Psoas muscle (tissue), 8 donors: ENCODE data around the gene FBXW11. TPM values are rescaled to one million over a fixed set of nuclear protein-coding genes. Genes with fewer than 3 reads are reported as not detected.
A peak's percentile ranks its signal among the peaks of the same experiment; 100 is the strongest.

Experiments
- ATAC-seq, 4 donors: fragments of 200-7000 bp; cut with Tn5 transposase; one replicate each; pipeline ENCODE4 v1.9.1; 2020; ENCODE audit warnings: moderate library complexity in 3 of 4, mild to moderate bottlenecking in 2 of 4
- DNase-seq, 2 donors: peaks; one replicate each; pipeline ENCODE4 v3.0.0-alpha.2; 2020
- H3K27ac ChIP-seq: fragments of 200-600 bp; one replicate; pipeline ENCODE4 v1.8.0; 2022
- H3K27me3 ChIP-seq, 3 donors: fragments of 200-600 bp in 1 of 3; one replicate each; pipeline versions ENCODE4 v1.6.1 to v1.8.0; 2013 to 2022; ENCODE audit warnings: low read length in 2 of 3, mild to moderate bottlenecking in 2 of 3, moderate library complexity in 1 of 3; ENCODE audit not compliant: insufficient read depth in 3 of 3
- H3K36me3 ChIP-seq, 2 donors: fragments of 200-600 bp in 1 of 2; one replicate each; pipeline versions ENCODE4 v1.6.1 to v1.8.0; 2013 to 2022; ENCODE audit warnings: low read depth in 1 of 2, mild to moderate bottlenecking in 1 of 2, moderate library complexity in 1 of 2; ENCODE audit not compliant: insufficient read depth in 1 of 2
- H3K4me1 ChIP-seq: fragments of 200-600 bp; one replicate; pipeline ENCODE4 v1.8.0; 2022
- H3K4me3 ChIP-seq: fragments of 200-600 bp; one replicate; pipeline ENCODE4 v1.8.0; 2022; ENCODE audit warnings: mild to moderate bottlenecking
- H3K9me3 ChIP-seq: fragments of 200-600 bp; one replicate; pipeline ENCODE4 v1.8.0; 2022
- WGBS, 3 donors: extraction: QIAGEN DNeasy Blood & Tissue Kit; methylation state at CpG; one replicate each; pipeline versions ENCODE4 v1.1.6 to v1.1.7; 2013; 5-methylcytosine and 5-hydroxymethylcytosine counted together
- intact Hi-C, 2 donors: fragments of 100-400 bp; cut with DNase I; formaldehyde crosslinking; loops; one replicate each; pipeline versions ENCODE4 v1.11.0 to v1.14.2; 2022
- long read RNA-seq, 2 donors: library from polyadenylated mRNA; unstranded; transcript quantifications; one replicate each; pipeline ENCODE4 v2.0.0, GENCODE V29; 2021
- polyA plus RNA-seq, 3 donors: library from polyadenylated mRNA; stranded (reverse); fragments of 200-250 nt; gene quantifications; one replicate each; pipeline ENCODE4 v1.2.3, GENCODE V29; 2013
- total RNA-seq, 4 donors: library from RNA; stranded (reverse); fragmentation: NEBNext Ultra II Directional in 2 of 4; extraction: Animal tissue kit (Norgen Biotek cat#: 25700) in 2 of 4; gene quantifications; one replicate each; pipeline versions ENCODE4 v1.2.1 to v1.2.4, GENCODE V29; 2021 to 2023
- TF ChIP-seq, protein P1 (sequence below): fragments of 200-600 bp; IDR thresholded peaks from one replicate; pipeline ENCODE4 v1.8.0; 2022; ENCODE audit warnings: antibody characterized with exemption
- donor health status: healthy with polysubstance abuse.
- donor health status: DM: no; HTN: no; CAD: no; lungs with moderate emphysema.
- donor health status: Bipolar disorder and iron deficiency.
- donor health status: healthy.
- donor health status: DM: yes; HTN: yes; CAD: no.
- donor health status: DM: no; HTN: no; CAD: no.
- donor health status: DM: no; HTN: no; CAD: no.
- donor health status: DM: yes; HTN: yes; CAD: no.

FBXW11 gene
- total RNA-seq: 10 to 100 TPM; 42.7 to 62.8 (median 55.5) TPM
- polyA plus RNA-seq: 10 to 100 TPM; 14.7 to 50.1 (median 33.8) TPM
- long read RNA-seq, donor 1, full-length matches to known transcripts: 8 of 12 reads
- long read RNA-seq, donor 1, partial matches to known transcripts: 3 of 12 reads
- long read RNA-seq, donor 1, other reads (novel, unspliced or antisense): 1 of 12 reads
- long read RNA-seq, donor 2, full-length matches to known transcripts: 9 of 23 reads
- long read RNA-seq, donor 2, partial matches to known transcripts: 6 of 23 reads
- long read RNA-seq, donor 2, other reads (novel, unspliced or antisense): 8 of 23 reads

DNA sequence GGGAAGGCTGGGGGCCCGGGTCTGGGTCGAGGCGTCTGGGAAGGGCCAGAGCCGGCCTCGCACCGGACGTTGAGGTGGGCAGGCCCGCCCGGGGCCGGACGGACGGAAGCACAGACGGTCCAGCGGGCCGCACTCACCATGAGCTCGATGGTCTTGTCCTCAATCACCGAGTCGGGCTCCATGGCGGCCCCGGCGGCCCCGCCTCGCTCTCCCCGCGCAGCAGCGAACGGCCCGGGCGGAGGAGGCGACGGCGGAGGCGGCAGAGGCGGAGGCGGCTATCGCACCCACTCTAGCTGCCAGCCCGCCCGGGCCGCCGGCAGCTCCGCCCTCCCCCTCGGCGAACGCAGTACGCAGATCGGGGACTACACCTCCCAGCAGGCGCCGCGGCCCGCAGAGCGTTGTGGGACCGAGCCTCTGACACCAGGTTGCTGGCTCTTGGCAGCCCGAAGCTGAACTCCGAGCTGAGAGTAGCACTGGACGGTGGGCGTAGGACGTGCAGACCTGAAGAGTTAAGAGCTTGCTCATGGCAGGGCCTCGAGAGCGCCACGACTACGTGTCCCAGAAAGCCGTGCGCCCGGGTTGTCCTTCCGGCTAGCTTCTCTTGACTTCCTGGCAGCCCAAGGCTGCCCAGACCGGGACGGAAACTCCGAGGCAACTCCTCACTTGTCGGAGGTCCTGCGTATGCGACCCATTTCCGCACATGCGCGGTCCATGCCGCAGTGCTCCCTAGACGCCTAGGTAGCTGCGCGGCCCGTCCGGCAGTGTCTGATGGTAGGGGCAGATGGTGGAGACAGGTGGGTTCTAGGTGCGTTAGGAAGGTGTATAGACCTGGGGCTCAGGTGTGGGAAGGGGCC lies at the start of gene FBXW11:
Gene FBXW11, minus strand, starts transcription at position 318 of the 854 bp plus-strand sequence. Its CDS starts 136 bp downstream, at position 182.
- H3K27me3 ChIP-seq: no peaks in the 10 kb centered on the region
- no peaks in the 10 kb centered on the region for H3K36me3 ChIP-seq
- TF ChIP-seq, protein P1, sequence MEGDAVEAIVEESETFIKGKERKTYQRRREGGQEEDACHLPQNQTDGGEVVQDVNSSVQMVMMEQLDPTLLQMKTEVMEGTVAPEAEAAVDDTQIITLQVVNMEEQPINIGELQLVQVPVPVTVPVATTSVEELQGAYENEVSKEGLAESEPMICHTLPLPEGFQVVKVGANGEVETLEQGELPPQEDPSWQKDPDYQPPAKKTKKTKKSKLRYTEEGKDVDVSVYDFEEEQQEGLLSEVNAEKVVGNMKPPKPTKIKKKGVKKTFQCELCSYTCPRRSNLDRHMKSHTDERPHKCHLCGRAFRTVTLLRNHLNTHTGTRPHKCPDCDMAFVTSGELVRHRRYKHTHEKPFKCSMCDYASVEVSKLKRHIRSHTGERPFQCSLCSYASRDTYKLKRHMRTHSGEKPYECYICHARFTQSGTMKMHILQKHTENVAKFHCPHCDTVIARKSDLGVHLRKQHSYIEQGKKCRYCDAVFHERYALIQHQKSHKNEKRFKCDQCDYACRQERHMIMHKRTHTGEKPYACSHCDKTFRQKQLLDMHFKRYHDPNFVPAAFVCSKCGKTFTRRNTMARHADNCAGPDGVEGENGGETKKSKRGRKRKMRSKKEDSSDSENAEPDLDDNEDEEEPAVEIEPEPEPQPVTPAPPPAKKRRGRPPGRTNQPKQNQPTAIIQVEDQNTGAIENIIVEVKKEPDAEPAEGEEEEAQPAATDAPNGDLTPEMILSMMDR: no peak
- H3K4me3 ChIP-seq: peak within 1 kb of the TSS; percentile 96
- DNase-seq: peak; percentile 97 to 98
- 0% methylated on average over 71 to 81 of the region's 81 CpGs for WGBS, 3 donors
- ATAC-seq: peak; percentile 94 to 95 (median 94)
- no peaks in the 10 kb centered on the region for H3K9me3 ChIP-seq
- H3K4me1 ChIP-seq: peaks cover 39% of the 10 kb centered on the region
- intact Hi-C loops: loop anchor here in 1 of 2 donors (10.0 kb wide), 1 partner anchor 92 kb away; no protein-coding TSS in a partner anchor
- peak within 1 kb of the TSS; percentile 98 for H3K27ac ChIP-seq

DNA sequence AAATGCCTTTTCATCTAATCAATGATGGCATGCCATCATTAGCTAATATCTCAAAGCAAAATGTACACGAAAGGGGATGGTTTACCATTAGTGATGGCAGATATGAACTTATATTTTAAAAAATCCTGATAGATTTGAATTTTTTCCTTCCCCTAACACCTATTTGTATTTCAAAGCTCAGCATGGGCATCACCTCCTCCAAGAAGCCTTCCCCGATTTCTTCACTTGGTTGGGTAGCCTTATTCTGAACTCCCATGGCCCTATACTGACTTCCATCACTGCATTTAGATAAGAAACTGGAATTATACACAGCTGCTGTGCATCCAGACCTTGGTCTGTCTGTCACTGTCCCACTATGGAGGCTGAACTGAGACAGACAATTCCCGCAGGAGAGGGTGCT lies 49.6 kb upstream of the FBXW11 start:
- Histone ChIP-seq H3K36me3 (peaks cover 0 to 43% of the 10 kb centered on the region in 2 donors), H3K27me3 (no peaks in the 10 kb centered on the region), H3K4me1 (no peaks in the 10 kb centered on the region), H3K4me3 (no peak overlapping the region), H3K9me3 (no peaks in the 10 kb centered on the region), H3K27ac (no peak overlapping the region)
- intact Hi-C loops: no loop called here
- DNase-seq (no peak), ATAC-seq (no peak)
- TF ChIP-seq, protein P1: no peak
- WGBS, 3 donors: 95 to 97% (median 97%) methylated on average over 3 of the region's 3 CpGs

DNA sequence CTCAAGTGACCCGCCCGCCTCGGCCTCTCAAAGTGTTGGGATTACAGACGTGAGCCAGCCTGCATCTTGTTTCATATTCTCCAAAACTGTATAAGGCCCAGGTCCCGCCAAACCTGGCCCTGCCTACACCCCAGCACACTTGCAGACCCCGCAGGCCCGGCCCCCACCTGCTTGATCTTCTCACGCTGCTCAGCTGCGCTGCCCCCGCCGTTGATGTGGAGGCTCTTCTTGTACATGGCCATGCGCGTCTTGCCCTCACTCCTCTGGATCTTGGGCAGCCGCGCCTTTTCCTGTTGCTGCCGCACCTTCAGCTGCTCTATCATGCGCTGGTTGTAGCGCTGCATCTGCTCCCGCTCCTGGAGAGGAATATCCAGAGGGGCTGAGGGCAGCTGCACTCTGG lies 49.0 kb upstream of the FBXW11 start:
- H3K36me3 ChIP-seq: peaks cover 0 to 38% of the 10 kb centered on the region in 2 donors
- 95 to 97% (median 95%) methylated on average over 18 to 19 of the region's 19 CpGs for WGBS, 3 donors

DNA sequence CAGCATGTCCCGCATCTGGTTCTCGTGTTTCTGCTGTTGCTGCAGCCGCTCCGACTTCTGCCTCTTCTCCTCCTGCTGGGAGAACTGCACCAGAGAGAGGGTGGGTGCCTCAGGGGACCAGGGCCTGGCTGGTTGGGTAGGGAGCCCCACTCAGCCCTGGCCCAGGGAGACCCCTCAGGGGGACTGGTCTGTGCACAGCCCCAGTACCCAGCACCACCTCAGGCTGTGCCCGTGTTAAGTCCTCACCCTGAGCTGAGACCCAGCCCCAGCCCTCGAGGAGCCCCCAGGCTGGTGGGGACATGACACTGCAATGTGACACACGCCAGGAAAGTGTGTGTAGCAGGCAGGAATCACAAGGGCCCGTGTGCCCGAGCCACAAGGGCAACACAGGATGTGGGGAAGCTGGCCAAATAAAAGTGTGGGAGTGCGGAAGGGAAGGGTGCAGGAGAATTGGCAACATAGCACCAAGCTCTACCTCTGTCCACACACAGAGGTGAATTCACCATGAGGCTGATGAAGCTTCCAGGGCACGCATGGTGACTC lies 48.2 kb upstream of the FBXW11 start:
- Histone ChIP-seq H3K4me3 (no peak overlapping the region), H3K27me3 (no peaks in the 10 kb centered on the region), H3K9me3 (no peaks in the 10 kb centered on the region), H3K27ac (no peak overlapping the region), H3K4me1 (no peaks in the 10 kb centered on the region), H3K36me3 (peaks cover 0 to 33% of the 10 kb centered on the region in 2 donors)
- DNase-seq (no peak), ATAC-seq (no peak)
- intact Hi-C loops: no loop called here
- TF ChIP-seq, protein P1: no peak
- WGBS, 3 donors: 86 to 91% (median 90%) methylated on average over 11 of the region's 11 CpGs

More for the DNA sequence above, 49.0 kb upstream of the FBXW11 start:
- H3K4me3 ChIP-seq: no peak overlapping the region
- DNase-seq (no peak), ATAC-seq (no peak)
- TF ChIP-seq, protein P1: no peak
- H3K4me1 ChIP-seq: no peaks in the 10 kb centered on the region
- H3K27me3 ChIP-seq: no peaks in the 10 kb centered on the region
- H3K9me3 ChIP-seq: no peaks in the 10 kb centered on the region
- intact Hi-C loops: no loop called here
- H3K27ac ChIP-seq: no peak overlapping the region
